Testis (tissue), 2 donors: ENCODE results near the gene POLE.

Source experiments
- POLR2A ChIP-seq: fragments of 450-650 bp; IDR thresholded peaks from one replicate; pipeline ENCODE4 v1.6.1; 2017; ENCODE audit warnings: antibody characterized with exemption, mild to moderate bottlenecking, moderate library complexity
- TF ChIP-seq, protein P1 (sequence below), 3 experiments: fragments of 450-650 bp in 2 of 3; fragments of 200-600 bp in 1 of 3; sonication (generic) in 1 of 3; IDR thresholded peaks; one replicate each; pipeline ENCODE4 v1.5.1; 2016 to 2019; ENCODE audit warnings: antibody characterized with exemption in 3 of 3, mild to moderate bottlenecking in 2 of 3, moderate library complexity in 1 of 3

DNA sequence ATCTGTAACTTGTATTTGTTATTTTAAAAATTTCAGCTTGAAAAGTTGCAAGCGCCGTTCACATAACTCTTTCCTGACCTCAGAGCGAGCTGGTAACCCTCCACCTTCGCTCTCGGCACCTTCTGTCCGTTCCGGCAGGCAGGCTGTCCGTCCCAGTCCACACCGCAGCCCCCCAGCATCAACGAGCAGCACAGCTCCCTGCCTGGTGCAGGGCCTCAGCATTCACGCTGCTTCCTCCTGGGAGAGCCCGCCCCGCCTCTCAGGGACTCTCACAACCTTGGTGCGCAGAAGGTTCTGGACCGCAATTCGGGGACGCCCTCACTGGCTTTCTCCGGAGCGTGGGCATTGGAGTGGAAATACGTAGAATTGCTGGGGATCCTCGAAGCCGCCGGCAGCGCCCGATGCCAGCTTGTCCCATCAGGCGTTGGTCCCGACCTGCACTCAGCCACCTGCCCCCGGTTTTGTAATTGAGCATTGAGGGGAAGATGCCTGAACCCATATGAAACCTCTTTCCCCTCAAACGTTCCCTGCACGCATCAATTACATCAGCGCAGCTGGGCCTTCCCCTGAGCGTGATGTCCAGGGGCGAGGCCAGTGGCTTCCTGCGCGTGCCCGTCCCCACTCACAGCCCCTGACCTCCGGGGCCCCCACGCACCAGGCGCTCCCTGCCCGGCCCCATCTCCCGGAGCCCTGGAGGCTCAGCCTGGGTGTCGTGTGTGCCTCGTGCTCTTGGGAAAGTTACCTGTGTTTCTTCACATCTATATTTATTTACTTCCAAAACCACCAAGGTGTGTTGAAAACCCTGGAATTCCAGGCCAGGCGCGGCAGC, 95.8 kb downstream of the POLE start:
- no peak for TF ChIP-seq POLR2A
- TF ChIP-seq, protein P1, sequence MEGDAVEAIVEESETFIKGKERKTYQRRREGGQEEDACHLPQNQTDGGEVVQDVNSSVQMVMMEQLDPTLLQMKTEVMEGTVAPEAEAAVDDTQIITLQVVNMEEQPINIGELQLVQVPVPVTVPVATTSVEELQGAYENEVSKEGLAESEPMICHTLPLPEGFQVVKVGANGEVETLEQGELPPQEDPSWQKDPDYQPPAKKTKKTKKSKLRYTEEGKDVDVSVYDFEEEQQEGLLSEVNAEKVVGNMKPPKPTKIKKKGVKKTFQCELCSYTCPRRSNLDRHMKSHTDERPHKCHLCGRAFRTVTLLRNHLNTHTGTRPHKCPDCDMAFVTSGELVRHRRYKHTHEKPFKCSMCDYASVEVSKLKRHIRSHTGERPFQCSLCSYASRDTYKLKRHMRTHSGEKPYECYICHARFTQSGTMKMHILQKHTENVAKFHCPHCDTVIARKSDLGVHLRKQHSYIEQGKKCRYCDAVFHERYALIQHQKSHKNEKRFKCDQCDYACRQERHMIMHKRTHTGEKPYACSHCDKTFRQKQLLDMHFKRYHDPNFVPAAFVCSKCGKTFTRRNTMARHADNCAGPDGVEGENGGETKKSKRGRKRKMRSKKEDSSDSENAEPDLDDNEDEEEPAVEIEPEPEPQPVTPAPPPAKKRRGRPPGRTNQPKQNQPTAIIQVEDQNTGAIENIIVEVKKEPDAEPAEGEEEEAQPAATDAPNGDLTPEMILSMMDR (IDR thresholded peaks at IDR 0.05) = no peak
